Mesendoderm (in vitro differentiated cells): ENCODE data around the gene KRT84.

ENCODE experiments used
- DNase-seq: peaks from one replicate; pipeline ENCODE4 v3.0.0; 2013
- H2AK5ac ChIP-seq: 2 replicates; pipeline ENCODE4 v1.6.1; 2013; ENCODE audit warnings: low read length, inconsistent platforms
- H2BK120ac ChIP-seq: 2 replicates; pipeline ENCODE4 v1.6.1; 2013; ENCODE audit warnings: low read depth, mild to moderate bottlenecking, low read length, moderate library complexity, mixed read lengths
- H2BK15ac ChIP-seq: replicated peaks from 2 replicates; pipeline ENCODE4 v1.6.1; 2013; ENCODE audit warnings: low read depth, mild to moderate bottlenecking, moderate library complexity
- H2BK5ac ChIP-seq: 2 replicates; pipeline ENCODE4 v1.6.1; 2013; ENCODE audit warnings: low read length, inconsistent platforms
- H3K18ac ChIP-seq: 2 replicates; pipeline ENCODE4 v1.6.1; 2013; ENCODE audit warnings: mild to moderate bottlenecking, low read length, mixed read lengths
- H3K23ac ChIP-seq: one replicate; pipeline ENCODE4 v1.6.1; 2013; ENCODE audit warnings: low read length
- H3K27ac ChIP-seq: 2 replicates; pipeline ENCODE4 v1.5.1; 2013; ENCODE audit warnings: low read depth, mild to moderate bottlenecking, inconsistent platforms, low read length, moderate library complexity
- H3K27me3 ChIP-seq: 2 replicates; pipeline ENCODE4 v1.6.1; 2013; ENCODE audit warnings: low read length, control low read depth, mild to moderate bottlenecking, inconsistent platforms; ENCODE audit not compliant: insufficient read depth, poor library complexity
- H3K36me3 ChIP-seq: 2 replicates; pipeline ENCODE4 v1.6.1; 2013; ENCODE audit warnings: low read length, inconsistent platforms; ENCODE audit not compliant: control insufficient read depth, insufficient read depth
- H3K4ac ChIP-seq: one replicate; pipeline ENCODE4 v1.6.1; 2013; ENCODE audit warnings: low read depth, mild to moderate bottlenecking, low read length, moderate library complexity
- H3K4me1 ChIP-seq: 2 replicates; pipeline ENCODE4 v1.6.1; 2013; ENCODE audit warnings: low read depth, low read length, inconsistent platforms; ENCODE audit not compliant: control insufficient read depth
- H3K4me2 ChIP-seq: 2 replicates; pipeline ENCODE4 v1.6.1; 2013; ENCODE audit warnings: low read length
- H3K4me3 ChIP-seq: 2 replicates; pipeline ENCODE4 v1.5.1; 2013; ENCODE audit warnings: mild to moderate bottlenecking, low read length
- H3K56ac ChIP-seq: one replicate; pipeline ENCODE4 v1.6.1; 2013; ENCODE audit warnings: low read length
- H3K79me1 ChIP-seq: 2 replicates; pipeline ENCODE4 v1.6.1; 2013; ENCODE audit warnings: low read length, inconsistent platforms
- H3K79me2 ChIP-seq: 2 replicates; pipeline ENCODE4 v1.6.1; 2013; ENCODE audit warnings: mild to moderate bottlenecking, low read length; ENCODE audit not compliant: control insufficient read depth, insufficient read depth
- H3K9ac ChIP-seq: 2 replicates; pipeline ENCODE4 v1.6.1; 2013; ENCODE audit warnings: low read length, inconsistent platforms
- H4K5ac ChIP-seq: one replicate; pipeline ENCODE4 v1.6.1; 2013; ENCODE audit warnings: low read length
- H4K8ac ChIP-seq: one replicate; pipeline ENCODE4 v1.6.1; 2013; ENCODE audit warnings: low read depth, mild to moderate bottlenecking, control low read depth, low read length, moderate library complexity
- WGBS: extraction: QIAGEN DNeasy Blood & Tissue Kit; methylation state at CpG from one replicate; pipeline ENCODE4 v1.1.7; 2013; ENCODE audit warnings: low lambda C conversion rate, missing lambda C conversion rate; ENCODE audit not compliant: insufficient coverage; ENCODE audit errors: extremely low coverage; 5-methylcytosine and 5-hydroxymethylcytosine counted together

KRT84 gene

GRCh38 chr12:52401526-52401925, 16.1 kb upstream of the KRT84 start:
- H3K56ac ChIP-seq: no peak overlapping the region
- no peak overlapping the region for H3K23ac ChIP-seq
- H3K27me3 ChIP-seq: no peaks in the 10 kb centered on the region
- no peak overlapping the region for H2BK15ac ChIP-seq
- DNase-seq: peak; percentile 5
- no peaks in the 10 kb centered on the region for H3K79me2 ChIP-seq
- no peak overlapping the region for H3K27ac ChIP-seq
- H3K9ac ChIP-seq: no peak overlapping the region
- H3K4me3 ChIP-seq: no peak overlapping the region
- H3K4me2 ChIP-seq: no peak overlapping the region
- H3K4ac ChIP-seq: no peak overlapping the region
- no peak overlapping the region for H4K5ac ChIP-seq
- H3K36me3 ChIP-seq: no peaks in the 10 kb centered on the region
- H2AK5ac ChIP-seq: no peak overlapping the region
- no peak overlapping the region for H4K8ac ChIP-seq
- no peak overlapping the region for H3K18ac ChIP-seq
- H2BK5ac ChIP-seq: no peak overlapping the region
- no peak overlapping the region for H2BK120ac ChIP-seq
- H3K4me1 ChIP-seq: no peaks in the 10 kb centered on the region
- WGBS: no CpG with 5 or more reads among the region's 5 CpGs
- H3K79me1 ChIP-seq: no peaks in the 10 kb centered on the region

- no peaks in the 10 kb centered on the region for H3K36me3 ChIP-seq
- H2BK120ac ChIP-seq: no peak overlapping the region
- DNase-seq: no peak
- H3K56ac ChIP-seq: no peak overlapping the region
- no peaks in the 10 kb centered on the region for H3K79me1 ChIP-seq
- no peak overlapping the region for H2BK15ac ChIP-seq
- H3K18ac ChIP-seq: no peak overlapping the region
- H3K4me1 ChIP-seq: no peaks in the 10 kb centered on the region
- no peak overlapping the region for H3K4me3 ChIP-seq
- no peak overlapping the region for H3K9ac ChIP-seq
- H3K79me2 ChIP-seq: no peaks in the 10 kb centered on the region
- H3K23ac ChIP-seq: no peak overlapping the region
- no peak overlapping the region for H2AK5ac ChIP-seq
- no peak overlapping the region for H4K8ac ChIP-seq
- H3K4ac ChIP-seq: no peak overlapping the region
- H3K27me3 ChIP-seq: no peaks in the 10 kb centered on the region
- no peak overlapping the region for H4K5ac ChIP-seq
- H3K27ac ChIP-seq: no peak overlapping the region
- no peak overlapping the region for H2BK5ac ChIP-seq
- WGBS: no CpG with 5 or more reads among the region's 9 CpGs
- no peak overlapping the region for H3K4me2 ChIP-seq
Observed at GRCh38 chr12:52400906-52401305, 15.5 kb upstream of the KRT84 start.

GRCh38 chr12:52399756-52400155, 14.3 kb upstream of the KRT84 start:
- Histone ChIP-seq H3K4me2 (no peak overlapping the region), H3K18ac (no peak overlapping the region), H3K36me3 (no peaks in the 10 kb centered on the region), H3K9ac (no peak overlapping the region), H3K56ac (no peak overlapping the region), H4K5ac (no peak overlapping the region), H3K4ac (no peak overlapping the region), H4K8ac (no peak overlapping the region), H2BK5ac (no peak overlapping the region), H2AK5ac (no peak overlapping the region), H3K27ac (no peak overlapping the region), H3K79me2 (no peaks in the 10 kb centered on the region), H3K4me1 (no peaks in the 10 kb centered on the region), H2BK120ac (no peak overlapping the region), H3K79me1 (no peaks in the 10 kb centered on the region), H3K27me3 (no peaks in the 10 kb centered on the region), H2BK15ac (no peak overlapping the region), H3K23ac (no peak overlapping the region), H3K4me3 (no peak overlapping the region)
- WGBS: no CpG with 5 or more reads among the region's 16 CpGs
- DNase-seq: no peak

GRCh38 chr12:52398176-52398575, 12.7 kb upstream of the KRT84 start:
- WGBS: no CpG with 5 or more reads among the region's 1 CpG
- no peaks in the 10 kb centered on the region for H3K27me3 ChIP-seq

GRCh38 chr12:52396656-52397055, 11.2 kb upstream of the KRT84 start:
- H3K4ac ChIP-seq: no peak overlapping the region
- no peak overlapping the region for H3K56ac ChIP-seq
- no peak overlapping the region for H3K23ac ChIP-seq
- no CpG with 5 or more reads among the region's 8 CpGs for WGBS
- no peak overlapping the region for H4K8ac ChIP-seq
- no peaks in the 10 kb centered on the region for H3K79me1 ChIP-seq
- no peak overlapping the region for H3K27ac ChIP-seq
- H2BK5ac ChIP-seq: no peak overlapping the region
- no peak overlapping the region for H2BK120ac ChIP-seq
- no peak overlapping the region for H3K4me2 ChIP-seq
- no peaks in the 10 kb centered on the region for H3K79me2 ChIP-seq
- H2AK5ac ChIP-seq: no peak overlapping the region
- H3K9ac ChIP-seq: no peak overlapping the region
- no peak overlapping the region for H3K4me3 ChIP-seq
- no peak overlapping the region for H3K18ac ChIP-seq
- H4K5ac ChIP-seq: no peak overlapping the region
- no peak overlapping the region for H2BK15ac ChIP-seq
- no peaks in the 10 kb centered on the region for H3K27me3 ChIP-seq
- no peaks in the 10 kb centered on the region for H3K4me1 ChIP-seq
- H3K36me3 ChIP-seq: no peaks in the 10 kb centered on the region
- DNase-seq: no peak

More at GRCh38 chr12:52398176-52398575, 12.7 kb upstream of the KRT84 start:
- no peak overlapping the region for H4K8ac ChIP-seq
- no peak overlapping the region for H3K23ac ChIP-seq
- H3K27ac ChIP-seq: no peak overlapping the region
- no peak overlapping the region for H3K18ac ChIP-seq
- H3K4me1 ChIP-seq: no peaks in the 10 kb centered on the region
- H2BK15ac ChIP-seq: no peak overlapping the region
- H2BK120ac ChIP-seq: no peak overlapping the region
- no peak overlapping the region for H3K4ac ChIP-seq
- H3K79me1 ChIP-seq: no peaks in the 10 kb centered on the region
- no peak overlapping the region for H3K4me2 ChIP-seq
- no peak overlapping the region for H4K5ac ChIP-seq
- H3K4me3 ChIP-seq: no peak overlapping the region
- DNase-seq: peak; percentile 5
- H3K56ac ChIP-seq: no peak overlapping the region
- H3K9ac ChIP-seq: no peak overlapping the region
- no peaks in the 10 kb centered on the region for H3K79me2 ChIP-seq
- H2AK5ac ChIP-seq: no peak overlapping the region
- H2BK5ac ChIP-seq: no peak overlapping the region
- H3K36me3 ChIP-seq: no peaks in the 10 kb centered on the region

GRCh38 chr12:52395761-52396434, 10.4 kb upstream of the KRT84 start:
- Histone ChIP-seq H3K56ac (no peak overlapping the region), H3K9ac (no peak overlapping the region), H3K36me3 (no peaks in the 10 kb centered on the region), H2BK5ac (no peak overlapping the region), H3K79me2 (no peaks in the 10 kb centered on the region), H4K8ac (no peak overlapping the region), H3K18ac (no peak overlapping the region), H3K4ac (no peak overlapping the region), H2AK5ac (no peak overlapping the region), H3K79me1 (no peaks in the 10 kb centered on the region), H3K23ac (no peak overlapping the region), H3K4me2 (no peak overlapping the region), H3K27ac (no peak overlapping the region), H3K4me1 (no peaks in the 10 kb centered on the region), H2BK15ac (no peak overlapping the region), H3K27me3 (no peaks in the 10 kb centered on the region), H4K5ac (no peak overlapping the region), H2BK120ac (no peak overlapping the region), H3K4me3 (no peak overlapping the region)
- WGBS: no CpG with 5 or more reads among the region's 20 CpGs
- peak; percentile 90 for DNase-seq
